Measurements from ENCODE around the gene FCAMR. TPM values are rescaled to one million over a fixed set of nuclear protein-coding genes. Genes with fewer than 3 reads are reported as not detected.
A peak's percentile ranks its signal among the peaks of the same experiment; 100 is the strongest.

Gene FCAMR
- 1 to 10 TPM in 1 of 4 donors, under 1 TPM in 2, not detected in 1; 0.85 to 1.5 (median 0.88) TPM for total RNA-seq

- H3K4me3 ChIP-seq: no peak within 1 kb of the TSS
- no peaks in the 10 kb centered on the region for H3K9me3 ChIP-seq
- peaks cover 0 to 71% (median 4%) of the 10 kb centered on the region in 4 donors for H3K4me1 ChIP-seq
- TF ChIP-seq CTCF (IDR thresholded peaks at IDR 0.05) (no peak), POLR2A (IDR thresholded peaks at IDR 0.05) (no peak)
- no peak for DNase-seq
- no peaks in the 10 kb centered on the region for H3K36me3 ChIP-seq
- H3K27me3 ChIP-seq: no peaks in the 10 kb centered on the region
- H3K27ac ChIP-seq: peak within 1 kb of the TSS in 2 of 4 donors; percentile 53 to 62
Measured at GRCh38 chr1:206970446-206970845, at the start of gene FCAMR. Gene FCAMR, minus strand, starts transcription at chr1:206970460. Its CDS starts 335 bp downstream, at chr1:206970125.

- peak overlapping the region in 1 of 4 donors; percentile 69 for H3K27ac ChIP-seq
- peaks cover 0 to 9% (median 0%) of the 10 kb centered on the region in 3 donors for H3K36me3 ChIP-seq
- H3K9me3 ChIP-seq: no peaks in the 10 kb centered on the region
- TF ChIP-seq POLR2A (IDR thresholded peaks at IDR 0.05) (no peak), CTCF (IDR thresholded peaks at IDR 0.05) (no peak)
- no peak overlapping the region for H3K4me3 ChIP-seq
- H3K27me3 ChIP-seq: no peaks in the 10 kb centered on the region
- peaks cover 0 to 18% (median 2%) of the 10 kb centered on the region in 4 donors for H3K4me1 ChIP-seq
- DNase-seq: no peak
Measured at GRCh38 chr1:207019661-207020060, 49.4 kb upstream of the FCAMR start.

GRCh38 chr1:207019161-207019560 is 48.9 kb upstream of the FCAMR start:
- Histone ChIP-seq H3K4me1 (peaks cover 0 to 15% (median 0%) of the 10 kb centered on the region in 4 donors), H3K27ac (peak overlapping the region in 1 of 4 donors; percentile 69)

GRCh38 chr1:207018707-207019106 is 48.4 kb upstream of the FCAMR start:
- Histone ChIP-seq H3K27ac (peak overlapping the region in 1 of 4 donors; percentile 69), H3K4me1 (peaks cover 0 to 11% (median 0%) of the 10 kb centered on the region in 4 donors)
- TF ChIP-seq CTCF (IDR thresholded peaks at IDR 0.05): no peak
- TF ChIP-seq POLR2A (IDR thresholded peaks at IDR 0.05): no peak

More at GRCh38 chr1:207019161-207019560, 48.9 kb upstream of the FCAMR start:
- TF ChIP-seq CTCF (IDR thresholded peaks at IDR 0.05) (no peak), POLR2A (IDR thresholded peaks at IDR 0.05) (no peak)
- Histone ChIP-seq H3K4me3 (no peak overlapping the region), H3K36me3 (peaks cover 0 to 9% (median 0%) of the 10 kb centered on the region in 3 donors), H3K27me3 (no peaks in the 10 kb centered on the region), H3K9me3 (no peaks in the 10 kb centered on the region)
- DNase-seq: no peak

GRCh38 chr1:207017615-207018559 is 47.6 kb upstream of the FCAMR start:
- Histone ChIP-seq H3K36me3 (no peaks in the 10 kb centered on the region), H3K9me3 (no peaks in the 10 kb centered on the region), H3K27me3 (no peaks in the 10 kb centered on the region), H3K27ac (no peak overlapping the region), H3K4me1 (peaks cover 0 to 10% (median 0%) of the 10 kb centered on the region in 4 donors), H3K4me3 (no peak overlapping the region)
- no peak for DNase-seq
- no peak for TF ChIP-seq POLR2A (IDR thresholded peaks at IDR 0.05)
- no peak for TF ChIP-seq CTCF (IDR thresholded peaks at IDR 0.05)

More at GRCh38 chr1:207018707-207019106, 48.4 kb upstream of the FCAMR start:
- no peaks in the 10 kb centered on the region for H3K27me3 ChIP-seq
- no peaks in the 10 kb centered on the region for H3K9me3 ChIP-seq
- no peak overlapping the region for H3K4me3 ChIP-seq
- peaks cover 0 to 8% (median 0%) of the 10 kb centered on the region in 3 donors for H3K36me3 ChIP-seq
- no peak for DNase-seq

Measured in Peyer's patch (tissue), 4 donors.